Testis (tissue), 2 donors: ENCODE data around the gene HEATR5A.

Experiments
- CTCF ChIP-seq, 3 experiments: fragments of 450-650 bp in 2 of 3; fragments of 200-600 bp in 1 of 3; sonication (generic) in 1 of 3; IDR thresholded peaks; one replicate each; pipeline ENCODE4 v1.5.1; 2016 to 2019; ENCODE audit warnings: antibody characterized with exemption in 3 of 3, mild to moderate bottlenecking in 2 of 3, moderate library complexity in 1 of 3
- POLR2A ChIP-seq: fragments of 450-650 bp; IDR thresholded peaks from one replicate; pipeline ENCODE4 v1.6.1; 2017; ENCODE audit warnings: antibody characterized with exemption, mild to moderate bottlenecking, moderate library complexity

- TF ChIP-seq POLR2A (no peak), CTCF (IDR thresholded peaks at IDR 0.05) (no peak)
Observed at GRCh38 chr14:31337331-31337730, 83.0 kb downstream of the HEATR5A start.
